Skeletal muscle satellite cell (primary cell): ENCODE measurements around the gene DSCAM.

Experiments
- H3K27me3 ChIP-seq: 2 replicates; pipeline ENCODE4 v1.7.0; 2013; ENCODE audit warnings: low read length; ENCODE audit not compliant: control insufficient read depth, insufficient read depth
- H3K36me3 ChIP-seq: 2 replicates; pipeline ENCODE4 v1.7.0; 2013; ENCODE audit warnings: mild to moderate bottlenecking, control low read depth, low read length; ENCODE audit not compliant: insufficient read depth
- H3K4me1 ChIP-seq: 2 replicates; pipeline ENCODE4 v1.7.0; 2013; ENCODE audit warnings: low read length; ENCODE audit not compliant: control insufficient read depth, insufficient read depth
- H3K4me2 ChIP-seq: 2 replicates; pipeline ENCODE4 v1.7.0; 2013; ENCODE audit warnings: mild to moderate bottlenecking, low read length
- H3K4me3 ChIP-seq: 2 replicates; pipeline ENCODE4 v1.7.0; 2013; ENCODE audit warnings: low read length
- H3K9ac ChIP-seq: 2 replicates; pipeline ENCODE4 v1.7.0; 2013; ENCODE audit warnings: mild to moderate bottlenecking, low read depth, low read length, moderate library complexity
- H3K9me3 ChIP-seq: replicated peaks from 2 replicates; pipeline ENCODE4 v1.7.0; 2013; ENCODE audit warnings: mild to moderate bottlenecking, control low read depth, low read length

Gene DSCAM

GRCh38 chr21:40512590-40512989 lies 334.4 kb downstream of the DSCAM start:
- H3K27me3 ChIP-seq, result no peaks in the 10 kb centered on the region
- no peak overlapping the region for H3K4me3 ChIP-seq
- H3K4me1 ChIP-seq, result no peaks in the 10 kb centered on the region
- H3K9ac ChIP-seq, result no peak overlapping the region
- H3K36me3 ChIP-seq, result no peaks in the 10 kb centered on the region
- H3K4me2 ChIP-seq, result no peak overlapping the region
- peaks cover 11% of the 10 kb centered on the region for H3K9me3 ChIP-seq

- Histone ChIP-seq H3K36me3 (no peaks in the 10 kb centered on the region), H3K27me3 (no peaks in the 10 kb centered on the region), H3K9me3 (peaks cover 19% of the 10 kb centered on the region), H3K4me1 (no peaks in the 10 kb centered on the region), H3K4me2 (no peak overlapping the region), H3K9ac (no peak overlapping the region), H3K4me3 (no peak overlapping the region)
These were observed 339.0 kb downstream of the DSCAM start for GRCh38 chr21:40507978-40508377.

DNA sequence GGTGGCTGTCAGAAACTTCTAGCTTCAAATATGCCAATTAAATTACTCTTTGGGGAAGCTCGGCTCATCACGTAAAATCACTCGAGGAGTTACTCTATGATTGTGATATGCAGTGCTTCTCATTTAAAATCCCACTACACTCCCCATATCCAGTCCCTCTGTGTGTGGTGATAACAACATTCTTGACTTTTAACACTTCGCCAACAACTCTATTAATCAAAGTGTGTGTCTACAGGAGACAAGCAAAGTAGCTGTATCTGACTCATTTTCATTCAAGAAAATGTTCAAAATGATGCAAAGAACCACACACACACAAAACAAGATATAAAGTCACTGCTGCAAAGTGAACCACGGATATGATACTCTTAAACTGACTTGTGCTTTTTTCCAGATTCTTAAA lies 341.3 kb downstream of the DSCAM start:
- no peak overlapping the region for H3K9ac ChIP-seq
- no peaks in the 10 kb centered on the region for H3K36me3 ChIP-seq
- no peaks in the 10 kb centered on the region for H3K27me3 ChIP-seq
- no peak overlapping the region for H3K4me3 ChIP-seq
- no peaks in the 10 kb centered on the region for H3K4me1 ChIP-seq
- no peak overlapping the region for H3K4me2 ChIP-seq
- H3K9me3 ChIP-seq, result peaks cover 20% of the 10 kb centered on the region

GRCh38 chr21:40505244-40505643 lies 341.7 kb downstream of the DSCAM start:
- no peak overlapping the region for H3K4me3 ChIP-seq
- H3K4me1 ChIP-seq, result no peaks in the 10 kb centered on the region
- peaks cover 20% of the 10 kb centered on the region for H3K9me3 ChIP-seq
- H3K36me3 ChIP-seq, result no peaks in the 10 kb centered on the region
- H3K27me3 ChIP-seq, result no peaks in the 10 kb centered on the region
- no peak overlapping the region for H3K4me2 ChIP-seq
- H3K9ac ChIP-seq, result no peak overlapping the region

- no peaks in the 10 kb centered on the region for H3K27me3 ChIP-seq
- H3K4me1 ChIP-seq, result no peaks in the 10 kb centered on the region
- no peak overlapping the region for H3K4me3 ChIP-seq
- peaks cover 20% of the 10 kb centered on the region for H3K9me3 ChIP-seq
- no peak overlapping the region for H3K4me2 ChIP-seq
- no peaks in the 10 kb centered on the region for H3K36me3 ChIP-seq
- no peak overlapping the region for H3K9ac ChIP-seq
These were observed 342.1 kb downstream of the DSCAM start for GRCh38 chr21:40504825-40505224.

- Histone ChIP-seq H3K9me3 (no peaks in the 10 kb centered on the region), H3K36me3 (no peaks in the 10 kb centered on the region), H3K4me2 (no peak overlapping the region), H3K4me3 (no peak overlapping the region), H3K4me1 (no peaks in the 10 kb centered on the region), H3K27me3 (no peaks in the 10 kb centered on the region), H3K9ac (no peak overlapping the region)
These were observed 350.8 kb downstream of the DSCAM start for GRCh38 chr21:40496116-40496515.

DNA sequence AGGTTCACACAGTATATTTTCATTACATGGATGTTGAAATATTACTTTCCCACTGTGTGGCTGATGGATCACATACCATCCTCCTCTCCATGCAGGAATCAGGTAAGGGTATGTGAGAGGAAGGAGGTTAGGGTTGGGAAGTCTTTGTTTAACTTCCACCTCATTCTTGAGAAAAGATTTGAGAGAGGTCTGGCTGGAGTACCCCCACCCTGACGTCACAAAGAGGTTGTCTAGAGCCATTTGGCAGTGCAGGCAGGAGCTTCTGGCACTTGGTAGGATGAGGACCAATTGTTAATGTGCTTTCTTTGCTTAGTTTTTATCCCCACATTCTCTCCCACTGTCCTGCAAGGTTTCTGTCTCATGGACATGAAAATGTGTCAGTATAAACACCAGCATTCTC lies 356.6 kb downstream of the DSCAM start:
- H3K9ac ChIP-seq, result no peak overlapping the region
- no peak overlapping the region for H3K4me2 ChIP-seq
- no peaks in the 10 kb centered on the region for H3K4me1 ChIP-seq
- H3K27me3 ChIP-seq, result no peaks in the 10 kb centered on the region
- no peak overlapping the region for H3K4me3 ChIP-seq
- H3K9me3 ChIP-seq, result peaks cover 21% of the 10 kb centered on the region
- no peaks in the 10 kb centered on the region for H3K36me3 ChIP-seq

GRCh38 chr21:40489001-40489400 lies 358.0 kb downstream of the DSCAM start:
- H3K4me3 ChIP-seq, result no peak overlapping the region
- H3K4me2 ChIP-seq, result no peak overlapping the region
- H3K4me1 ChIP-seq, result no peaks in the 10 kb centered on the region
- no peaks in the 10 kb centered on the region for H3K36me3 ChIP-seq
- H3K9ac ChIP-seq, result no peak overlapping the region
- H3K9me3 ChIP-seq, result peaks cover 21% of the 10 kb centered on the region
- H3K27me3 ChIP-seq, result no peaks in the 10 kb centered on the region

DNA sequence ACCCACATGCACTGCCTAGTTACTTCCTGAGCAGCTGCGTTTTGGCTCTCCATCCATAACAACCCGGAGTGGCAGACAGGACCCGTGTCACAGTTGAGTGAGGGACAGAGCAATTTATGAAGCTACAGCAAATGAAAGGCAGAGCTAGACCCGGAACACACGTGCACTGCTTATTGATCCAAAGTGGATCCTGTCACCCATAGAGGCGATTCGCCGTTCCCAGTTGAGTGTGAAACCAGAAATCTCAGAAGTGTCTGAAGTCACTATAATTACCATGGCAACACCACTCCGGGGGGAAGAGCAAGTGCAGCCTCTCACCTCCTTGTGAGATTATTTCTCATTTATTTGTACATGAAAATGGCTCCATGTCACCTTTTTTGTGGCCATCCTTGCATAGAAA lies 365.2 kb downstream of the DSCAM start:
- Histone ChIP-seq H3K9ac (no peak overlapping the region), H3K4me3 (no peak overlapping the region), H3K27me3 (no peaks in the 10 kb centered on the region), H3K4me1 (no peaks in the 10 kb centered on the region), H3K4me2 (no peak overlapping the region), H3K36me3 (no peaks in the 10 kb centered on the region), H3K9me3 (peaks cover 8% of the 10 kb centered on the region)

GRCh38 chr21:40474513-40474912 lies 372.4 kb downstream of the DSCAM start:
- Histone ChIP-seq H3K9me3 (peaks cover 7% of the 10 kb centered on the region), H3K36me3 (no peaks in the 10 kb centered on the region), H3K9ac (no peak overlapping the region), H3K27me3 (no peaks in the 10 kb centered on the region), H3K4me2 (no peak overlapping the region), H3K4me3 (no peak overlapping the region), H3K4me1 (no peaks in the 10 kb centered on the region)

GRCh38 chr21:40472013-40472412 lies 374.9 kb downstream of the DSCAM start:
- H3K4me1 ChIP-seq, result no peaks in the 10 kb centered on the region
- no peaks in the 10 kb centered on the region for H3K36me3 ChIP-seq
- no peak overlapping the region for H3K9ac ChIP-seq
- no peaks in the 10 kb centered on the region for H3K27me3 ChIP-seq
- H3K9me3 ChIP-seq, result peaks cover 7% of the 10 kb centered on the region
- H3K4me3 ChIP-seq, result no peak overlapping the region
- no peak overlapping the region for H3K4me2 ChIP-seq

GRCh38 chr21:40471103-40471502 lies 375.9 kb downstream of the DSCAM start:
- Histone ChIP-seq H3K36me3 (no peaks in the 10 kb centered on the region), H3K4me3 (no peak overlapping the region), H3K4me2 (no peak overlapping the region), H3K4me1 (no peaks in the 10 kb centered on the region), H3K27me3 (no peaks in the 10 kb centered on the region), H3K9me3 (peaks cover 7% of the 10 kb centered on the region), H3K9ac (no peak overlapping the region)
